Psoas muscle (tissue), 8 donors: Measurements from ENCODE around the gene LHPP. TPM values are rescaled to one million over a fixed set of nuclear protein-coding genes. Genes with fewer than 3 reads are reported as not detected.

Experiments
- ATAC-seq, 4 donors: fragments of 200-7000 bp; cut with Tn5 transposase; one replicate each; pipeline ENCODE4 v1.9.1; 2020; ENCODE audit warnings: moderate library complexity in 3 of 4, mild to moderate bottlenecking in 2 of 4
- DNase-seq, 2 donors: peaks; one replicate each; pipeline ENCODE4 v3.0.0-alpha.2; 2020
- H3K27ac ChIP-seq: fragments of 200-600 bp; one replicate; pipeline ENCODE4 v1.8.0; 2022
- H3K27me3 ChIP-seq, 3 donors: fragments of 200-600 bp in 1 of 3; one replicate each; pipeline versions ENCODE4 v1.6.1 to v1.8.0; 2013 to 2022; ENCODE audit warnings: low read length in 2 of 3, mild to moderate bottlenecking in 2 of 3, moderate library complexity in 1 of 3; ENCODE audit not compliant: insufficient read depth in 3 of 3
- H3K36me3 ChIP-seq, 2 donors: fragments of 200-600 bp in 1 of 2; one replicate each; pipeline versions ENCODE4 v1.6.1 to v1.8.0; 2013 to 2022; ENCODE audit warnings: low read depth in 1 of 2, mild to moderate bottlenecking in 1 of 2, moderate library complexity in 1 of 2; ENCODE audit not compliant: insufficient read depth in 1 of 2
- H3K4me1 ChIP-seq: fragments of 200-600 bp; one replicate; pipeline ENCODE4 v1.8.0; 2022
- H3K4me3 ChIP-seq: fragments of 200-600 bp; one replicate; pipeline ENCODE4 v1.8.0; 2022; ENCODE audit warnings: mild to moderate bottlenecking
- H3K9me3 ChIP-seq: fragments of 200-600 bp; one replicate; pipeline ENCODE4 v1.8.0; 2022
- CTCF ChIP-seq: fragments of 200-600 bp; IDR thresholded peaks from one replicate; pipeline ENCODE4 v1.8.0; 2022; ENCODE audit warnings: antibody characterized with exemption
- WGBS, 3 donors: extraction: QIAGEN DNeasy Blood & Tissue Kit; methylation state at CpG; one replicate each; pipeline versions ENCODE4 v1.1.6 to v1.1.7; 2013; 5-methylcytosine and 5-hydroxymethylcytosine counted together
- intact Hi-C, 2 donors: fragments of 100-400 bp; cut with DNase I; formaldehyde crosslinking; loops; one replicate each; pipeline versions ENCODE4 v1.11.0 to v1.14.2; 2022
- polyA plus RNA-seq, 3 donors: library from polyadenylated mRNA; stranded (reverse); fragments of 200-250 nt; gene quantifications; one replicate each; pipeline ENCODE4 v1.2.3, GENCODE V29; 2013
- total RNA-seq, 4 donors: library from RNA; stranded (reverse); fragmentation: NEBNext Ultra II Directional in 2 of 4; extraction: Animal tissue kit (Norgen Biotek cat#: 25700) in 2 of 4; gene quantifications; one replicate each; pipeline versions ENCODE4 v1.2.1 to v1.2.4, GENCODE V29; 2021 to 2023
- donor health status: healthy with polysubstance abuse.
- donor health status: DM: no; HTN: no; CAD: no; lungs with moderate emphysema.
- donor health status: Bipolar disorder and iron deficiency.
- donor health status: healthy.
- donor health status: DM: yes; HTN: yes; CAD: no.
- donor health status: DM: no; HTN: no; CAD: no.
- donor health status: DM: no; HTN: no; CAD: no.
- donor health status: DM: yes; HTN: yes; CAD: no.

The LHPP gene
- total and polyA plus RNA-seq, 7 donors, result 4.7 to 12.8 (median 6.1) TPM

- TF ChIP-seq CTCF, result no peak
- peaks cover 0 to 5% of the 10 kb centered on the region in 2 donors for H3K36me3 ChIP-seq
- no peaks in the 10 kb centered on the region for H3K9me3 ChIP-seq
- no peak overlapping the region for H3K27ac ChIP-seq
- H3K4me3 ChIP-seq, result no peak overlapping the region
- 83 to 90% (median 86%) methylated on average over 26 of the region's 26 CpGs for WGBS, 3 donors
- intact Hi-C loops, result no loop called here
- no peak for ATAC-seq
- peaks cover 39% of the 10 kb centered on the region for H3K4me1 ChIP-seq
- DNase-seq, result no peak
- no peaks in the 10 kb centered on the region for H3K27me3 ChIP-seq
Observed at GRCh38 chr10:124619802-124620490, 158.3 kb downstream of the LHPP start.

GRCh38 chr10:124621637-124622036 lies 160.0 kb downstream of the LHPP start:
- H3K4me3 ChIP-seq, result peak overlapping the region; percentile 39
- DNase-seq (no peak), ATAC-seq (peak; percentile 43 to 58 (median 46))
- 25 to 32% (median 27%) methylated on average over 13 of the region's 13 CpGs for WGBS, 3 donors
- H3K27ac ChIP-seq, result peak overlapping the region; percentile 76
- peaks cover 0 to 5% of the 10 kb centered on the region in 2 donors for H3K36me3 ChIP-seq
- H3K9me3 ChIP-seq, result no peaks in the 10 kb centered on the region
- no peaks in the 10 kb centered on the region for H3K27me3 ChIP-seq
- TF ChIP-seq CTCF, result no peak
- intact Hi-C loops, result no loop called here
- H3K4me1 ChIP-seq, result peaks cover 49% of the 10 kb centered on the region

- DNase-seq, result no peak
- H3K9me3 ChIP-seq, result no peaks in the 10 kb centered on the region
- H3K27me3 ChIP-seq, result no peaks in the 10 kb centered on the region
- H3K4me1 ChIP-seq, result peaks cover 55% of the 10 kb centered on the region
- ATAC-seq, result peak; percentile 5 to 38 (median 20)
- peaks cover 0 to 3% of the 10 kb centered on the region in 2 donors for H3K36me3 ChIP-seq
- intact Hi-C loops, result no loop called here
- peak overlapping the region; percentile 39 for H3K4me3 ChIP-seq
- TF ChIP-seq CTCF, result no peak
- H3K27ac ChIP-seq, result peak overlapping the region; percentile 76
- WGBS, 3 donors, result 55 to 73% (median 58%) methylated on average over 13 of the region's 13 CpGs
Observed at GRCh38 chr10:124622158-124622557, 160.5 kb downstream of the LHPP start.

- no peaks in the 10 kb centered on the region for H3K36me3 ChIP-seq
- no peak overlapping the region for H3K4me3 ChIP-seq
- peaks cover 63% of the 10 kb centered on the region for H3K4me1 ChIP-seq
- no peaks in the 10 kb centered on the region for H3K9me3 ChIP-seq
- ATAC-seq, result no peak
- WGBS, 3 donors, result 82 to 84% (median 83%) methylated on average over 29 to 31 of the region's 31 CpGs
- no peaks in the 10 kb centered on the region for H3K27me3 ChIP-seq
- DNase-seq, result no peak
- intact Hi-C loops, result no loop called here
- peak overlapping the region; percentile 76 for H3K27ac ChIP-seq
- TF ChIP-seq CTCF, result no peak
Observed at GRCh38 chr10:124622866-124623536, 161.4 kb downstream of the LHPP start.
